ENCODE measurements around the gene SCGB1C1. TPM values are rescaled to one million over a fixed set of nuclear protein-coding genes. Genes with fewer than 3 reads are reported as not detected.

The SCGB1C1 gene
- total RNA-seq, 1 donor from 2014 or later = not detected

Other genes with a start within 250 kb of the SCGB1C1 start
- 13.1 and 13.2 TPM in 2 replicates for gene BET1L, start 14.3 kb downstream of the SCGB1C1 start, total RNA-seq
- 186 and 187 TPM in 2 replicates for gene RIC8A, start 14.6 kb downstream of the SCGB1C1 start, total RNA-seq
- 5.8 and 9.8 TPM in 2 replicates for gene SIRT3, start 43.3 kb downstream of the SCGB1C1 start, total RNA-seq
- 224 and 268 TPM in 2 replicates for gene PSMD13, start 43.9 kb downstream of the SCGB1C1 start, total RNA-seq
- not detected in 2 replicates for gene NLRP6, start 85.3 kb downstream of the SCGB1C1 start, total RNA-seq
- gene PGGHG, start 96.0 kb downstream of the SCGB1C1 start, total RNA-seq = 12.3 and 13.6 TPM in 2 replicates
- gene IFITM5, start 106.4 kb downstream of the SCGB1C1 start, total RNA-seq = not detected in 2 replicates
- 32.9 and 46.6 TPM in 2 replicates for gene IFITM2, start 114.7 kb downstream of the SCGB1C1 start, total RNA-seq
- 1.7 and 7.9 TPM in 2 replicates for gene IFITM1, start 121.0 kb downstream of the SCGB1C1 start, total RNA-seq
- 44.4 and 45.8 TPM in 2 replicates for gene IFITM3, start 127.8 kb downstream of the SCGB1C1 start, total RNA-seq
- 1.5 TPM in 2 replicates for gene B4GALNT4, start 176.4 kb downstream of the SCGB1C1 start, total RNA-seq
- gene PKP3, start 201.1 kb downstream of the SCGB1C1 start, total RNA-seq = 0.26 and 0.67 TPM in 2 replicates
- gene SIGIRR, start 221.9 kb downstream of the SCGB1C1 start, total RNA-seq = 27.6 and 39.6 TPM in 2 replicates
- 0.07 TPM in 1 of 2 replicates, not detected in the other for gene ANO9, start 248.9 kb downstream of the SCGB1C1 start, total RNA-seq

All from pulmonary artery endothelial cell (primary cell).